ENCODE results near the gene SOX6. TPM values are rescaled to one million over a fixed set of nuclear protein-coding genes. Genes with fewer than 3 reads are reported as not detected.

SOX6 gene
- under 0.01 and 1.1 TPM in 2 replicates for total RNA-seq

DNA sequence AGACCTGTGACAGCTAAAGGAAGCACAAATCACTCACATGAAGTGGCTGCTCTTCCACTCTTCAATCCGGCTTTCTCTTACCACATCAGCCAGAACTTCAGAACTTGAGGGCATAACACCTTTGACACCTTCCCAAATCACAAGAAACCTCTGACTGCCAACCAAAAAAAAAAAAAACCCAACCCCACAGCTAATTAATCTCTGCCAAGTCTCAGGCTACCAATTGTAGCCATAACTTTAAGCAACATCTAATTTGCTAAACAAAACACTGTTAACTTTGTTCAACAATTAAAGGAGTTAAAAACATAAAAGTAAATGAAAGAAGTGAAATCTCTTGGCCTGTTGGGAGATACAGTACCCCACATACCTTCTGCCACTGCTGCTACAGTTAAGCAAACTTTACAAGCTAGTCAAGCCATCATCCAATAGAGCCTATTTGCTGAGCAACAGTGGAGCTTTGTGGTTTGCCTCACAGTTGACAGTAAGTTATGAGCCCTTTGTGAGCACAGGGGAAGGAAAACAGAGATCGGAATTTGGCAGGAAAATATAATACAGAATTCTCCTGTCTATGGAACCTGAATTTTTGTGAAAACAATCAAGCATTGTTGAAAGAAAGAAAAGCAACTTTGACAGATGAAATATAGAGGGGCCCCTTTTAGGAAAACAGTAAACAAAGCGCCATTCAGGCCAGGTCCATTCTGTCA, at the start of gene SOX6:
SOX6 (minus strand) TSS at position 490 of the 704 bp plus-strand sequence. CDS start 15,298 bp downstream, outside the sequence.

Data from mammary microvascular endothelial cell (primary cell).